Activated CD8-positive, alpha-beta memory T cell treated with anti-CD3 and anti-CD28 coated beads, Interleukin-2, amount 50 U/mL, for 4 hours (primary cell): ENCODE results near the gene WDR74.

ENCODE experiments used
- DNase-seq: peaks from one replicate; pipeline ENCODE4 v3.0.0-alpha.2; 2020

The WDR74 gene

DNA sequence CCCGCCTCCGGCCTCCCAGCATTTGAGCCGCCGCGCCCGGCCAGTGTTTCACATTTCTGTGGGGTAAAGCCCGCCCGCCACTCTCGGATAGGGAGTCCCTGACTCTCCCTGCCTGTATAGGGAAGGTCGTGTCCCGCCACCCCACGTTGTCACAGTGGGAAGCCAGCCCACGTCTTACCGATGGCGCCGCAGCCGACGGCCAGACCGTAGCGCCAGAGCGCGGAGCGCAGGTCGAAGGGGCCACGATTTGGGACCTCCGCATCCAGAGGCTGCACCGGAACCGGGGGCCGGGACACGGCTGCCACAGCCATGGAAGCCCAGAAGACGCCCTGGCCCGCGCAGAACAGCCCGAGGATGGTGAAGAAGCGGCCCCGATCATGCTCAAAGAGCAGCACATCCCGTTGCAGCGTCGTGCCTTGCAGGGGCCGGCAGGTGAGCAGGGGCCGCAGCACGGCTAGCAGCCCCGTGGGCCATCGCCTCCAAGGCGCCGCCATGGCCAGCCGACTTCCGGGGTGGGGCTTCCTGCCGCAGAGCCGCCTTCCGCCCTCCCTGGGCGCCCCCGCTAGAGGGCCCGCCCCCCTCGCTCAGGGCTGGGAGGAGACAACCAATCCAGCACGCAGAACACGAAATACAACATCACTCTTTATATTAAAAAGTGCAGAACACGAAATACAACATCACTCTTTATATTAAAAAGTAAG is 47.7 kb downstream of the WDR74 start, which contains the start of gene TMEM223:
Gene TMEM223, minus strand, starts transcription at position 506 of the 701 bp plus-strand sequence. Its CDS starts 12 bp downstream, at position 494.
- peak; percentile 91 for DNase-seq

DNA sequence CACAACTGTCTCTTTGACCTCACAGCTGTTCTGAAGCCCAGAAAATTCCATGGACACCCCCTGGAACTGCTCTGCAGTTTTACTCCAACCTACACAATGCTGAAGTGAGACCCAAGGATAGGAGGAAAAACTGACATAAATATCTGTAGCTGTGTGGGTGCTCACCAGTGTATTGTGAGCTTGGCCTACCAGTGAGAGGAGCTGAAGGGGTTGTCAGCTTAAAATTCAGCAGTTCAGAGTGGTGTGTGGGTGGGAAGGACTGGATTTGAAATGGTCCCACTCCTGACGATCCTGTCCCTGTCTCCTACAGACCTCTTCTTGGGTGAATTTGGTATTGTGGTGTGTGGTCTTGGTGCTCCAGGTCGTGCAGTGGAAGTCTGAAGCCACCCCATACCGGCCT is 49.8 kb downstream of the WDR74 start:
- no peak for DNase-seq

DNA sequence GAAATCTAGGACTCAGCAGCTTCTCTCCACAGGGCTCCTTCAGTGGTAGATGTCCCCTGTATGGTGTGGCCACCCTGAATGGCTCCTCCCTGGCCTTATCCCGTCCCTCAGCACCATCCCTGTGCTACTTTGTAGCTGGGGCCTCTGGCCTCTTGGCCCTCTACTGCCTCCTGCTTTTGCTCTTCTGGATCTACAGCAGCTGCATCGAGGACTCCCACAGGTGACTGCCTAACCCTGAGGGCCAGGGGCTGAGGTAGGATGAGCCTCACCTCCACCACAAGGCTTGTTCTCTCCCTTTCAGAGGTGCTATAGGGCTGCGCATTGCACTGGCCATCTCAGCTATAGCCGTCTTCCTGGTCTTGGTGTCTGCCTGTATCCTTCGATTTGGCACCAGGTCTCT is 50.4 kb downstream of the WDR74 start:
- DNase-seq, result no peak

DNA sequence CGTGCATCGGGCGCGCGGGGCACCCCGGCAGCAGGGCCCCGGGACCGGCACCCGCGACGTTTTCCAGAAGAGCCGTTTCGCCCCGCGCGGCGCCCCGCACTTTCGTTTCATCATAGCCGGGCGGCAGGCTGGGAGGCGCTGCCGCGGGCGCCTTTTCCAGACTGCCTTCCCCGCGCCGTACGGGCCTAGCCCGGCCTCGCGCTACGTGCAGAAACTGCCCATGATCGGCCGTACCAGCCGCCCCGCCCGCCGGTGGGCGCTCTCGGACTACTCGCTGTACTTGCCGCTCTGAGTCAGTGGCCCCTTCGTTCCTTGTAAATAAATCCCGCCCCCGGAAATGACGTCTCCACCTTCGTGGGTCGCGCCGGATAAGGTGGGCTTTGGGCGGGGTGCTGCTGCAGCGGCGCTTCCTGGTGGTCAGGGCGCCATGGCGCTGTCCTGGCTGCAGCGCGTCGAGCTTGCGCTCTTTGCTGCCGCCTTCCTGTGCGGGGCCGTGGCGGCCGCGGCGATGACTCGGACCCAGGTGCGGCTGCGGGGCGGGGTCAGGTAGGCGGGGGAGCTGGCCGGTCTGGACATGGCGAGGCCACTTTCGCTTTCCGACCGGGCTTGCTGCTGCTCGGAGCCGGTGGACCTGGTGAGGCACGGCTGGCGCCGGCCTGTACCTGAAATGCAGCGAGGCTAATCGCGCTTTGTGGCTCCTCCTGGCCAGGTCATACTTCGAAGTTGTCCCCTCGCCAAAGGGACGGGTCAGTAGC is 52.2 kb downstream of the WDR74 start, which contains the start of gene TMEM179B:
Gene TMEM179B, plus strand, starts transcription at position 398 of the 755 bp plus-strand sequence. Its CDS starts 30 bp downstream, at position 428.
- DNase-seq, result peak; percentile 99

DNA sequence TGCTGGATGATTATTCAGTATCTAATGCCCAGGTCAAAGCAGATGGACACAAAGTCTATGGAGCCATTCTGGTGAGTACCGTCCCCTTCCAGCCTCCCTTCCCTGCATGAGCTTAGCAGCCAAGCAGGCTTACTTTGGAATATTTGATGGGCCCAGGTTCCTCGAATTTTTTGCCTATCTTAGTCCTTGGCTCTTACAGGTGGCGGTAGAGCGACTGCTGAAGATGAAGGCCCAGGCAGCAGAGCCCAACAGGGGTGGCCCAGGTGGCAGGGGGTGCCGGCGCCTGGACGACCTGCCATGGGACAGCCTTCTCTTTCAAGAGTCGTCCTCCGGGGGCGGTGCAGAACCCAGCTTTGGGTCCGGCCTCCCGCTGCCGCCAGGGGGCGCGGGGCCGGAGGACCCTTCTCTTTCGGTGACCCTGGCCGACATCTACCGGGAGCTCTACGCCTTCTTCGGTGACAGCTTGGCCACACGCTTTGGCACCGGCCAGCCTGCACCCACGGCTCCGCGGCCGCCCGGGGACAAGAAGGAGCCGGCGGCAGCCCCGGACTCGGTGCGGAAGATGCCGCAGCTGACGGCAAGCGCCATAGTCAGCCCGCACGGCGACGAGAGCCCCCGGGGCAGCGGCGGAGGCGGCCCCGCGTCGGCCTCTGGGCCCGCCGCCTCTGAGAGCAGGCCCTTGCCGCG is 52.9 kb downstream of the WDR74 start:
- DNase-seq, result peak; percentile 83
